Sigmoid colon (tissue), 3 donors: Measurements from ENCODE around the gene CCDC169.

ENCODE experiments used
- CTCF ChIP-seq, 4 experiments: fragments of 450-650 bp in 3 of 4; fragments of 200-600 bp in 1 of 4; IDR thresholded peaks; one replicate each; pipeline ENCODE4 v1.5.1; 2016 to 2019; ENCODE audit warnings: antibody characterized with exemption in 4 of 4, mild to moderate bottlenecking in 3 of 4, moderate library complexity in 2 of 4
- POLR2A ChIP-seq, 2 donors: fragments of 450-650 bp; IDR thresholded peaks; one replicate each; pipeline ENCODE4 v1.6.1; 2016; ENCODE audit warnings: antibody characterized with exemption in 2 of 2, mild to moderate bottlenecking in 2 of 2, moderate library complexity in 2 of 2

GRCh38 chr13:36212789-36213188 is 84.8 kb downstream of the CCDC169 start:
- TF ChIP-seq POLR2A (IDR thresholded peaks at IDR 0.05) (no peak), CTCF (IDR thresholded peaks at IDR 0.05) (no peak)
